Brain microvascular endothelial cell (primary cell): ENCODE results near the gene SS18.

Experiments used
- DNase-seq: peaks from one replicate; pipeline ENCODE4 v3.0.0-alpha.2; 2020
- H3K27ac ChIP-seq: fragments of 250-450 bp; sonication (Bioruptor Pico); 2 replicates; pipeline ENCODE4 v1.5.1; 2020; ENCODE audit warnings: mild to moderate bottlenecking, moderate library complexity
- H3K27me3 ChIP-seq: fragments of 250-450 bp; sonication (Bioruptor Pico); replicated peaks from 2 replicates; pipeline ENCODE4 v1.5.1; 2020; ENCODE audit warnings: mild to moderate bottlenecking
- H3K36me3 ChIP-seq: fragments of 250-450 bp; sonication (Bioruptor Pico); replicated peaks from 2 replicates; pipeline ENCODE4 v1.5.1; 2020; ENCODE audit warnings: mild to moderate bottlenecking
- H3K4me3 ChIP-seq: 2 replicates; pipeline ENCODE4 v1.5.1; 2011; ENCODE audit warnings: low read depth, mild to moderate bottlenecking, control low read depth, low read length, moderate library complexity
- CTCF ChIP-seq: IDR thresholded peaks from 2 replicates; pipeline ENCODE4 v1.5.1; 2011; ENCODE audit warnings: low read depth, mild to moderate bottlenecking, moderate library complexity, low read length, control low read depth, inconsistent platforms; ENCODE audit errors: missing control alignments
- in situ Hi-C: cut with HindIII; loops from 2 replicates; pipeline ENCODE4 v1.10.0; 2017; ENCODE audit warnings: low sequenced_read_pairs, low pct_ligation_motif_present

Gene SS18

DNA sequence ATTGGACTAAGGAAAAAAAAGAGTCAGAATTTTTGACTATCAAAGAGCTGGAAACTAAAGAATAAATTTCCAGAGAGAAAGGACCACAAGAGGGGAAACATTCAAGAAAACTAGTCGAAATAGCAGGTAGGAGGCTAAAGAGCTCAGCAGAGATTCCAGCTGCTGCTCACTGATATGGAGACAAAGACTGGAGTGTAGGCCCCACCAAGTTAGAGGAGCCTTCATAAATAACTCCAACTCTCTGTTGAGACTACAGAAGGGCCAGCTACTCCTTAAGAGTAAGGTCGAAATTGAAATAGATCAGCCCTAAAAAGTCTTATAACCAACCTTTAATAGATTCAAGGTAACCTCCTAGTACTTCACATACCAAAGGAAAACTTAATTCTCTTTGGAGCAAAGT is 31.1 kb downstream of the SS18 start:
- Histone ChIP-seq H3K27ac (no peak overlapping the region), H3K4me3 (no peak overlapping the region), H3K27me3 (no peaks in the 10 kb centered on the region), H3K36me3 (peaks cover 14% of the 10 kb centered on the region)
- in situ Hi-C loops: no loop called here
- DNase-seq: no peak
- TF ChIP-seq CTCF: no peak

DNA sequence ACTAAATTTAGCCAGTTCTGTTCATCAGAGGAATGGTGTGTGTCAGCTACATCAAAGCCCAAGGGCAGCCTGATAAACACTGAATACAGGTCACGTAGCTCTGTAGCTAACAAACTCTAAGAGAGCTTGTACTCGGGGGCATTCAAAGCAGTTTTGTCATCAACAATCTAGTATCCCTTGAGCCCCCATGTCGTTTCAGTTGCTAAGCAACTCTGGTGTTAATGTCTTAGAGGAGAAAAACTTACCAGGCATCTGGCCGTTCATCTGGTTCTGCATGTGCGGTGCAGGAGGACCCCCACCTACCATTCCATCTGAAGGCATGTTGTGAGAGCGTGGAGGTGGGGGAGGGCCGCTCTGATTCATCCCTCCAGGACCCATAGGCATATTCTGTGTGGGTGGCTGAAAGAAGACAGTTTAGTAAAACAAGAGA is 33.1 kb downstream of the SS18 start:
- no peak for TF ChIP-seq CTCF
- Histone ChIP-seq H3K27me3 (no peaks in the 10 kb centered on the region), H3K4me3 (no peak overlapping the region), H3K36me3 (peaks cover 20% of the 10 kb centered on the region), H3K27ac (peak overlapping the region; percentile 14)
- in situ Hi-C loops: no loop called here
- DNase-seq: peak; percentile 57

- Histone ChIP-seq H3K27me3 (no peaks in the 10 kb centered on the region), H3K36me3 (peaks cover 18% of the 10 kb centered on the region), H3K27ac (no peak overlapping the region), H3K4me3 (no peak overlapping the region)
- no peak for DNase-seq
- in situ Hi-C loops: no loop called here
- TF ChIP-seq CTCF: no peak
Measured at GRCh38 chr18:26056291-26056690, 34.1 kb downstream of the SS18 start.

DNA sequence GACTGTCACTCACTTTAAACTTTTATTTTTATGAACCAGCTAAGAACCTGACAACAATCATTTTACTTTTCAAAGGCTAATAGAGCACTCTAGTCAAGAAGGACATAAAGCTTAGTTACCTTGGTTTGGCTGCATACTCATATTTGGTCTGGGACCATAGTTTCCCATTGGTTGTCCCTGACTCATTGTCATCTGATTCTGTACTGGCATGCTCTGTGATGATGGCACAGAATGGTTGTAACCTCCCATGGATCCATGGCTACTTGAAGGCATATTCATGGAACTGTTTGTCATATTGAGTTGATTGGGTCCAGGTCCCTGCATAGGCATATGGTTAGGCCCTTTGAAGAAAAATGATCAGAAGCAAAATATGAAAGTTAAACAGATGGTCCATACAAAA is 37.9 kb downstream of the SS18 start:
- no peak for TF ChIP-seq CTCF
- Histone ChIP-seq H3K27ac (no peak overlapping the region), H3K27me3 (no peaks in the 10 kb centered on the region), H3K4me3 (no peak overlapping the region), H3K36me3 (peaks cover 25% of the 10 kb centered on the region)
- DNase-seq: peak; percentile 5
- in situ Hi-C loops: no loop called here

DNA sequence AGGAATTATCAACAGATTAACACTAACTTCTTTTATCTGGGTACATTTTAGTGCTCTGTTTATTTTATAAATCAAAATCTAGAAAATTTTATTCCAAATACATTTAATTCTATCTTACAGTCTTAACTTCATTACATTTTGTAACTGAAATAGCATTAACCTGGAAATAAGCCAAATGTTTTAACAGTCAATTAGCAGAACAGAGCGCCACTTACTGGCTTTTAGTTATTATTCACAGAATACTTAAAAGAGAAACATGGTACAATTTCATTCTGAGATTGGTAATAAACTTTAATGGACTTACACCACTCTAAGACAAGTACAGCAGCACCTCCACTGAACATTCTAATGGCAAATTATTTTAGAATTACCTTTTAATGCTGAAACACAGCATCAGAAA is 38.6 kb downstream of the SS18 start:
- H3K27me3 ChIP-seq: no peaks in the 10 kb centered on the region
- in situ Hi-C loops: no loop called here
- DNase-seq: no peak
- peaks cover 20% of the 10 kb centered on the region for H3K36me3 ChIP-seq
- no peak for TF ChIP-seq CTCF
- no peak overlapping the region for H3K4me3 ChIP-seq
- no peak overlapping the region for H3K27ac ChIP-seq

DNA sequence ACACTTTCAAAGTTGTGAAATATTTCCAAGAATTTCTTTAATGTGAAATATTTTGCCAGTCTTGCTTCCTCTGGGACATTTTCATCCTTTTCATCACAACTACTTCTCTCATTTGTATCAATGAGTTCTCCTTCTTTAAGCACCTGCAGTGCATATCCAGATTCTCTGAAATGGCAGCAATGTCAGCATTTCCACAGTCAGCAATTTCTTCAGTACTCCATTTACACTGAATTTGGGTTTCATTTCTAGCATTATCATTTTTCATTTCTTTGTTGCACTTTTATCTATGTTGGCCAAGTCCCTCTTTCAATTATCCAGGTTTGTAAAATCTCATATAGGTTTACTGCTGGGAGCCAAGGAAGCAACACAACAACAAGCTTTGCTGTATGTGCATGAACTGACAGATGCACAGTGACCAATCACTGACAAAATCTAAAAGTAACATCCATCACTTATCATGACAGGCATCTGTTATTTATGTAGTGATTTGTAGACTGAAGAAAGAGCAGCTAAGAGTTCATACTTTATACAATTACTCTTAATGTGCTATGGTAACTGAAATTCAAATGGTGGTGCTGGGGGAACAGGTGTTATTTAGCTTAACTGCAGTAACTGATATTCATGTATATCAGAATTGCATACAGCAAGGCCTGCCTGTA is 43.9 kb downstream of the SS18 start:
- H3K27me3 ChIP-seq: no peaks in the 10 kb centered on the region
- no peak overlapping the region for H3K27ac ChIP-seq
- H3K4me3 ChIP-seq: no peak overlapping the region
- no peak for DNase-seq
- no peak for TF ChIP-seq CTCF
- in situ Hi-C loops: no loop called here
- H3K36me3 ChIP-seq: peaks cover 15% of the 10 kb centered on the region
